Left lung (tissue), 10 donors: ENCODE data around the gene HOXD13. TPM values are rescaled to one million over a fixed set of nuclear protein-coding genes. Genes with fewer than 3 reads are reported as not detected.

Source experiments
- ATAC-seq: fragments of 200-7000 bp; cut with Tn5 transposase; one replicate; pipeline ENCODE4 v1.9.1; 2020; ENCODE audit warnings: moderate library complexity
- DNase-seq, 4 donors: peaks; one replicate each; pipeline ENCODE4 v3.0.0-alpha.2; 2013 to 2020
- H3K27ac ChIP-seq, 2 donors: fragments of 200-600 bp; sonication (generic) in 1 of 2; one replicate each; pipeline versions ENCODE4 v1.5.0 to v1.8.0; 2020 to 2021
- H3K27me3 ChIP-seq, 2 donors: fragments of 200-600 bp; sonication (generic) in 1 of 2; one replicate each; pipeline versions ENCODE4 v1.5.0 to v1.8.0; 2020 to 2021
- H3K36me3 ChIP-seq, 2 donors: fragments of 200-600 bp; sonication (generic) in 1 of 2; one replicate each; pipeline versions ENCODE4 v1.5.0 to v1.8.0; 2020 to 2021
- H3K4me1 ChIP-seq, 2 donors: fragments of 200-600 bp; one replicate each; pipeline ENCODE4 v1.8.0; 2021
- H3K4me3 ChIP-seq, 2 donors: fragments of 200-600 bp; sonication (generic) in 1 of 2; one replicate each; pipeline versions ENCODE4 v1.5.0 to v1.8.0; 2020 to 2021; ENCODE audit warnings: mild to moderate bottlenecking in 1 of 2
- H3K9me3 ChIP-seq, 2 donors: fragments of 200-600 bp; sonication (generic) in 1 of 2; one replicate each; pipeline versions ENCODE4 v1.5.0 to v1.8.0; 2020 to 2021
- CTCF ChIP-seq, 2 donors: fragments of 200-600 bp; sonication (generic) in 1 of 2; IDR thresholded peaks; one replicate each; pipeline versions ENCODE4 v1.5.0 to v1.8.0; 2021; ENCODE audit warnings: antibody characterized with exemption in 2 of 2
- intact Hi-C, 2 donors: fragments of 100-400 bp; cut with DNase I; formaldehyde crosslinking; loops; one replicate each; pipeline versions ENCODE4 v1.11.2 to v1.14.2; 2022
- polyA plus RNA-seq, 6 donors: library from polyadenylated mRNA; unstranded; fragments of 120-200 nt; gene quantifications; one replicate each; pipeline ENCODE4 v1.2.1, GENCODE V29; 2013; ENCODE audit not compliant: insufficient read length in 6 of 6
- total RNA-seq, 2 donors: library from RNA; stranded (reverse); fragmentation: NEBNext Ultra II Directional; extraction: Animal tissue kit (Norgen Biotek cat#: 25700); gene quantifications; one replicate each; pipeline ENCODE4 v1.2.1, GENCODE V29; 2021
- donor health status: DM: no; HTN: yes; CAD: no.
- donor health status: DM: no; HTN: no; CAD: no.

Gene HOXD13
- total and polyA plus RNA-seq, 8 donors = not detected

GRCh38 chr2:176083796-176084261, 8.7 kb upstream of the HOXD13 start, which contains the start of gene EVX2:
TSS of gene EVX2 (minus strand) at chr2:176083962. CDS start at chr2:176083776, 186 bp downstream.
- no peak for ATAC-seq
- H3K9me3 ChIP-seq = no peaks in the 10 kb centered on the region
- H3K36me3 ChIP-seq = no peaks in the 10 kb centered on the region
- H3K27me3 ChIP-seq = peaks cover 97 to 100% of the 10 kb centered on the region in 2 donors
- intact Hi-C loops = loop anchor here in 1 of 2 donors (10.0 kb wide), 1 partner anchor 719 kb away; no protein-coding TSS in a partner anchor
- no peak for DNase-seq
- TF ChIP-seq CTCF (IDR thresholded peaks at IDR 0.05) = no peak
- peaks cover 0 to 36% of the 10 kb centered on the region in 2 donors for H3K4me1 ChIP-seq
- H3K4me3 ChIP-seq = no peak within 1 kb of the TSS
- H3K27ac ChIP-seq = no peak within 1 kb of the TSS

- peaks cover 0 to 31% of the 10 kb centered on the region in 2 donors for H3K4me1 ChIP-seq
- peaks cover 97 to 100% of the 10 kb centered on the region in 2 donors for H3K27me3 ChIP-seq
- H3K36me3 ChIP-seq = no peaks in the 10 kb centered on the region
- H3K4me3 ChIP-seq = no peak overlapping the region
- ATAC-seq = no peak
- intact Hi-C loops = loop anchor here in 1 of 2 donors (10.0 kb wide), 1 partner anchor 720 kb away; no protein-coding TSS in a partner anchor
- H3K9me3 ChIP-seq = no peaks in the 10 kb centered on the region
- DNase-seq = no peak
- no peak overlapping the region for H3K27ac ChIP-seq
- no peak for TF ChIP-seq CTCF (IDR thresholded peaks at IDR 0.05)
These were observed 7.9 kb upstream of the HOXD13 start for GRCh38 chr2:176084611-176085119.

GRCh38 chr2:176085120-176085788, 7.3 kb upstream of the HOXD13 start:
- H3K36me3 ChIP-seq = no peaks in the 10 kb centered on the region
- no peaks in the 10 kb centered on the region for H3K9me3 ChIP-seq
- no peak for DNase-seq
- H3K27me3 ChIP-seq = peaks cover 99 to 100% of the 10 kb centered on the region in 2 donors
- no peak for ATAC-seq
- intact Hi-C loops = loop anchor here in 1 of 2 donors (10.0 kb wide), 1 partner anchor 720 kb away; no protein-coding TSS in a partner anchor
- H3K4me3 ChIP-seq = no peak overlapping the region
- H3K4me1 ChIP-seq = peaks cover 0 to 27% of the 10 kb centered on the region in 2 donors
- no peak for TF ChIP-seq CTCF (IDR thresholded peaks at IDR 0.05)
- no peak overlapping the region for H3K27ac ChIP-seq

GRCh38 chr2:176085861-176086771, 6.4 kb upstream of the HOXD13 start:
- TF ChIP-seq CTCF (IDR thresholded peaks at IDR 0.05) = no peak
- H3K4me3 ChIP-seq = no peak overlapping the region
- peaks cover 99 to 100% of the 10 kb centered on the region in 2 donors for H3K27me3 ChIP-seq
- intact Hi-C loops = loop anchor here in 1 of 2 donors (10.0 kb wide), 1 partner anchor 721 kb away; no protein-coding TSS in a partner anchor
- no peak overlapping the region for H3K27ac ChIP-seq
- peaks cover 0 to 23% of the 10 kb centered on the region in 2 donors for H3K4me1 ChIP-seq
- no peaks in the 10 kb centered on the region for H3K36me3 ChIP-seq
- ATAC-seq (peak; percentile 24), DNase-seq (peak in 2 of 4 donors; percentile 59 to 64)
- H3K9me3 ChIP-seq = no peaks in the 10 kb centered on the region
